ENCODE measurements around the gene CRYAB.

The CRYAB gene, protein sequence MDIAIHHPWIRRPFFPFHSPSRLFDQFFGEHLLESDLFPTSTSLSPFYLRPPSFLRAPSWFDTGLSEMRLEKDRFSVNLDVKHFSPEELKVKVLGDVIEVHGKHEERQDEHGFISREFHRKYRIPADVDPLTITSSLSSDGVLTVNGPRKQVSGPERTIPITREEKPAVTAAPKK

DNA sequence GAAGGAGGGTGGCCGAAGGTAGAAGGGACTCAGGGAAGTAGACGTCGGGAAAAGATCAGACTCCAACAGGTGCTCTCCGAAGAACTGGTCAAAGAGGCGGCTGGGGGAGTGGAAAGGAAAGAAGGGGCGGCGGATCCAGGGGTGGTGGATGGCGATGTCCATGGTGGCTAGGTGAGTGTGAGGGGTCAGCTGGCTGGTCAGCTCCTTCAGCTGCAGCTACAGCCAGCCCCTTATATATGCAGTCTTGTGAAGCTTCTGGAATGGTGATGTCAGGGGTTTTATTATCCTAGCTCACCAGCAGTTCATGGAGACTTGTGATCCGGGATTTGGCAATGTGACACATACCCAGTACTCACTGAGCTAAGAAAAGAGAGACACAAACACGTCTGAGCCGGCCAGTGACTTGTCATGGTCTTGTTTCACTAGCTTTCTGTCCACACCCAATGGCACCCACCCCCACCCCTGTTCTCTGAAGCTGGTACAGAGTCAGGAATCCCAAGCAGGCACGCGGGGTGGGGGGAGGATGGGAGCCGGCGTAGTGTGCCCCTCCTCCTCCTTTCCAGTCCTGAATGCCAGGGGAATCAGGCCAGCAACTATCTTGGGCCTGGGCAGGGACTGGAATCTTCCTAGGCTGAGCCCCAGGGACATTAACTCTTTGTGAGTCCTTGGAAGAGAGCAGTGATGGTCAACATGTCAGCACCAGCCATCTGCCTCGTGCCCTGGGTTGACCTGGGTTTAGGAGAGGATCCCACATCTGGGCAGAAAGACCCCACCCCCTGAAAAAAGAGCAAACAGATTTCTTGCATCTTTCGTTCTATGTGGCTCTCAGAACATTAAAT lies at the start of gene CRYAB:
Gene CRYAB (minus strand): TSS at position 208 of the 839 bp plus-strand sequence. CDS start 46 bp downstream, at position 162.
- POLR2A ChIA-PET (ENCODE audit: low non-redundant PET), result no interaction called here
- TF ChIP-seq, protein P1, sequence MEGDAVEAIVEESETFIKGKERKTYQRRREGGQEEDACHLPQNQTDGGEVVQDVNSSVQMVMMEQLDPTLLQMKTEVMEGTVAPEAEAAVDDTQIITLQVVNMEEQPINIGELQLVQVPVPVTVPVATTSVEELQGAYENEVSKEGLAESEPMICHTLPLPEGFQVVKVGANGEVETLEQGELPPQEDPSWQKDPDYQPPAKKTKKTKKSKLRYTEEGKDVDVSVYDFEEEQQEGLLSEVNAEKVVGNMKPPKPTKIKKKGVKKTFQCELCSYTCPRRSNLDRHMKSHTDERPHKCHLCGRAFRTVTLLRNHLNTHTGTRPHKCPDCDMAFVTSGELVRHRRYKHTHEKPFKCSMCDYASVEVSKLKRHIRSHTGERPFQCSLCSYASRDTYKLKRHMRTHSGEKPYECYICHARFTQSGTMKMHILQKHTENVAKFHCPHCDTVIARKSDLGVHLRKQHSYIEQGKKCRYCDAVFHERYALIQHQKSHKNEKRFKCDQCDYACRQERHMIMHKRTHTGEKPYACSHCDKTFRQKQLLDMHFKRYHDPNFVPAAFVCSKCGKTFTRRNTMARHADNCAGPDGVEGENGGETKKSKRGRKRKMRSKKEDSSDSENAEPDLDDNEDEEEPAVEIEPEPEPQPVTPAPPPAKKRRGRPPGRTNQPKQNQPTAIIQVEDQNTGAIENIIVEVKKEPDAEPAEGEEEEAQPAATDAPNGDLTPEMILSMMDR (conservative IDR thresholded peaks at IDR 0.05; ENCODE audit: low read depth), result no peak
- peak; percentile 71 for DNase-seq (ENCODE audit: low spot score)
- CTCF ChIA-PET, result interaction anchor here (0.6 to 1.2 kb wide), 2 partner anchors 11 to 33 kb away, joined by 3 to 6 read pairs; no protein-coding TSS in a partner anchor
- peak within 1 kb of the TSS; percentile 98 for H3K27ac ChIP-seq

DNA sequence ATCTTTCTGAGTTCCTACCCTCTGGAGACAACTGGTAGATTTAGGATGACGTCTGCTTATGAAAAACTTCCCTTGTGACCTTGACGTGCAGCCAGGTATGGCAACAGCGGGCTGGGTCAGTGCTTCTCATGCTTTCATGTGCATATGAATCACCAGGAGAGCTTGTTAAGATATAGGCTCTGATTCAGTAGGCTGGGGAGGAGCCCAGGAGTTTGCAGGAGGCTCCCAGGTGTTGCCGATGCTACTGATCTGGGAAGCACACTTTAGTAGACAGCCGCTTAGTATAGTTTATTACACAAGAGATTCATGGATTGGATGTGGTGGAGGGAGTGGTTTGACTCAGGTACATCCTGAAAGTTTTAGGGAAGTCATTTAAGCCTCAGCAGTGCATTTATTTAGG lies 49.3 kb upstream of the CRYAB start:
- peak; percentile 90 for DNase-seq (ENCODE audit: low spot score)
- CTCF ChIA-PET, result interaction anchor here (0.6 to 2.0 kb wide), 4 partner anchors 21 to 590 kb away, joined by 3 to 9 read pairs (median 4); partner anchors contain the start of gene NKAPD1
- H3K27ac ChIP-seq, result peak overlapping the region; percentile 79
- POLR2A ChIA-PET (ENCODE audit: low non-redundant PET), result interaction anchor here (0.6 to 0.9 kb wide), 2 partner anchors 29 to 74 kb away, joined by 3 read pairs; no protein-coding TSS in a partner anchor
- TF ChIP-seq, protein P1 (conservative IDR thresholded peaks at IDR 0.05; ENCODE audit: low read depth), result no peak

DNA sequence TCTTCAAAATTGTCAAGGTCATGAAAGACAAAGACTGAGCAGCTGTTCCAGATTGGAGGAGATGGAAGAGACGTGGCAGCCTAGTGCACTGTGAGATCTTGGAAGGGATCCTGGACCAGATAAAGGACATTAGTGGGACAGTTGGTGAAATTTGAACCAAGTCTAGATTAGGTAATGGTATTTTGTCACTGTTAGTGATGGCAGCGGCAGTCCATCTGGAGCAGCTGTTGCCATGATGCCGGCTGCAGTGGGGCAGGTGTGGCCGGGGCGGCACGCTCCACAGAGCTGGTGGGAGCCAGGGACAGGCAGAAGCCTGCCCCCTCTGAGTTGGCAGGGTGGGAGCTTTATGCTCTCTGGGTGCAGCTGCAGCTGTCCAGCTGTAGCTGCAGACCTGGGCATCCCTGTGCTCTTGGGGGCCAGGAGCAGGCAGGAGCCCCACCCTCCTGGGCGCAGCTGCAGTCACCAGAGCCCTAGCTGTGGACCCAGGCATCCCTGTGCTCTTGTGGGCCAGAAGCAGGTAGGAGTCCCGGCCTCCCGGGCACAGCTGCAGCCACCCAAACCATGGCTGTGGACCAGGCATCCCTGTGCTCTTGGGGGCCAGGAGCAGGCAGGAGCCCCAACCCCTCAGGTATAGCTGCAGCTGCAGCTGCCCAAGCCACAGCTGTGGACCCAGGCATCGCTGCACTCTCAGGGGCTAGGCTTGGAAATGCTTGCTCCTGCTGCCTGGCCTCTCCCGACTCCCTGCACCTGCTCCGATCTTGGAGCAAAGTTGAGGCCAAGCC lies 46.3 kb upstream of the CRYAB start:
- DNase-seq (ENCODE audit: low spot score), result no peak
- TF ChIP-seq, protein P1 (conservative IDR thresholded peaks at IDR 0.05; ENCODE audit: low read depth), result no peak
- ChIA-PET CTCF (interaction anchor here (0.7 to 1.2 kb wide), 2 partner anchors 24 to 26 kb away, joined by 3 read pairs; no protein-coding TSS in a partner anchor), POLR2A (ENCODE audit: low non-redundant PET) (no interaction called here)
- H3K27ac ChIP-seq, result peak overlapping the region; percentile 79

DNA sequence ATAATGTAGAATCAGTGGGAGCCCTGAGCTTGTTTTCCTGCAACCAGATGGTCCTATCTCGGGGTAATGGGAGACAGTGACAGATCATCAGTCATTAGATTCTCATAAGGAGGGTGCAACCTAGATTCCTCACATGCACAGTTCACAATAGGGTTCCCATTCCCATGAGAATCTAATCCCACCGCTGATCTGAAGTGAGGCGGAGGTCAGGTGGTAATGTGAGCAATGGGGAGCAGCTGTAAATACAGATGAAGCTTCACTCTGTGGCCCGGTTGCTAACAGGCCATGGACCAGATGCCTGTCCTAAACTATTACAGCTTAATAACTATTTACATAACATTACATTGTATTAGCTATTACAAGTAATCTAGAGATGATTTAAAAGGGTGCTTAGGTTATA lies 42.6 kb upstream of the CRYAB start:
- no peak overlapping the region for H3K27ac ChIP-seq
- TF ChIP-seq, protein P1 (conservative IDR thresholded peaks at IDR 0.05; ENCODE audit: low read depth), result no peak
- CTCF ChIA-PET, result interaction anchor here (0.6 to 1.1 kb wide), 2 partner anchors 22 to 58 kb away, joined by 3 read pairs; no protein-coding TSS in a partner anchor
- POLR2A ChIA-PET (ENCODE audit: low non-redundant PET), result no interaction called here
- no peak for DNase-seq (ENCODE audit: low spot score)

DNA sequence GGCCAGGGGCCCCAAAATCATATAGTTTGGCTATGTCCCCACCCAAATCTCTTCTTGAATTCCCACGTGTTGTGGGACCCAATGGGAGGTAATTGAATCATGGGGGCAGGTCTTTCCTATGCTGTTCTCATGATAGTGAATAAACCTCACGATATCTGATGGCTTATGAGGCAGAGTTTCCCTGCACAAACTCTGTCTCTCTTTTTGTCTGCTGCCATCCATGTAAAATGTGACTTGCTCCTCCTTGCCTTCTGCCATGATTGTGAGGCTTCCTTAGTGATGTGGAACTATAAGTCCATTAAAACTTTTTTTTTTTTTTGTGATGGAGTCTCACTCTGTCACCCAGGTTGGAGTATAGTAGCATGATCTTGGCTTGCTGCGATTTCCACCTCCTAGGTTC lies 40.0 kb upstream of the CRYAB start:
- CTCF ChIA-PET, result no interaction called here
- H3K27ac ChIP-seq, result no peak overlapping the region
- TF ChIP-seq, protein P1 (conservative IDR thresholded peaks at IDR 0.05; ENCODE audit: low read depth), result no peak
- no peak for DNase-seq (ENCODE audit: low spot score)
- POLR2A ChIA-PET (ENCODE audit: low non-redundant PET), result no interaction called here
